Lung (tissue), 12 donors: Measurements from ENCODE around the gene MAPKAPK2. TPM values are rescaled to one million over a fixed set of nuclear protein-coding genes. Genes with fewer than 3 reads are reported as not detected.
A peak's percentile ranks its signal among the peaks of the same experiment; 100 is the strongest.

ENCODE experiments used
- ATAC-seq: fragments of 200-7000 bp; cut with Tn5 transposase; one replicate; pipeline ENCODE4 v1.9.1; 2020; ENCODE audit warnings: moderate number of reproducible peaks; ENCODE audit not compliant: insufficient read depth, low FRiP score
- DNase-seq, 3 donors: peaks; one replicate each; pipeline ENCODE4 v3.0.0-alpha.2; 2013 to 2017
- H3K27ac ChIP-seq, 2 donors: one replicate each; pipeline ENCODE4 v1.5.1; 2013; ENCODE audit warnings: mild to moderate bottlenecking in 2 of 2, moderate library complexity in 2 of 2, control low read depth in 1 of 2, inconsistent platforms in 1 of 2, low read depth in 1 of 2, low read length in 1 of 2
- H3K27me3 ChIP-seq, 3 donors: one replicate each; pipeline ENCODE4 v1.5.1; 2013; ENCODE audit warnings: low read length in 2 of 3; ENCODE audit not compliant: control insufficient read depth in 3 of 3, insufficient read depth in 3 of 3
- H3K36me3 ChIP-seq, 4 donors: one replicate each; pipeline ENCODE4 v1.5.1; 2013; ENCODE audit warnings: low read length in 4 of 4, mild to moderate bottlenecking in 1 of 4, moderate library complexity in 1 of 4; ENCODE audit not compliant: control insufficient read depth in 4 of 4, insufficient read depth in 4 of 4
- H3K4me1 ChIP-seq, 5 donors: one replicate each; pipeline ENCODE4 v1.5.1; 2013; ENCODE audit warnings: low read length in 5 of 5, mild to moderate bottlenecking in 2 of 5, moderate library complexity in 1 of 5; ENCODE audit not compliant: control insufficient read depth in 5 of 5, insufficient read depth in 5 of 5
- H3K4me3 ChIP-seq: one replicate; pipeline ENCODE4 v1.5.1; 2013; ENCODE audit warnings: mild to moderate bottlenecking, control low read depth, moderate library complexity
- H3K9ac ChIP-seq, 2 donors: one replicate each; pipeline ENCODE4 v1.5.1; 2013; ENCODE audit warnings: low read length in 2 of 2, control low read depth in 1 of 2; ENCODE audit not compliant: insufficient read depth in 1 of 2
- H3K9me3 ChIP-seq, 4 donors: one replicate each; pipeline ENCODE4 v1.5.1; 2013; ENCODE audit warnings: low read length in 3 of 4, mild to moderate bottlenecking in 1 of 4, moderate library complexity in 1 of 4; ENCODE audit not compliant: control insufficient read depth in 4 of 4, insufficient read depth in 3 of 4
- CTCF ChIP-seq: IDR thresholded peaks from 2 replicates; pipeline ENCODE4 v1.5.1; 2012; ENCODE audit warnings: mild to moderate bottlenecking; ENCODE audit errors: control extremely low read depth, extremely low read depth
- WGBS, 2 donors: extraction: QIAGEN DNeasy Blood & Tissue Kit; methylation state at CpG; one replicate each; pipeline ENCODE4 v1.1.7; 2013; 5-methylcytosine and 5-hydroxymethylcytosine counted together
- polyA plus RNA-seq, 2 donors: library from polyadenylated mRNA; stranded (reverse); fragments of 200-250 nt; gene quantifications; one replicate each; pipeline ENCODE4 v1.2.1, GENCODE V29; 2013
- total RNA-seq, 2 donors: library from RNA; depleted of rRNA in 1 of 2; stranded (reverse); fragments of >200 nt in 1 of 2; gene quantifications; one replicate each; pipeline ENCODE4 v1.2.1, GENCODE V29; 2014 to 2021
- donor health status: control.
- donor health status: control.
- donor health status: Bipolar disorder and iron deficiency.
- donor health status: healthy.
- donor health status: DM: yes; HTN: yes; CAD: no.

MAPKAPK2 gene
- total and polyA plus RNA-seq, 4 donors, result 35.8 to 116 (median 75.1) TPM

- Histone ChIP-seq H3K9ac (no peak overlapping the region), H3K36me3 (no peaks in the 10 kb centered on the region), H3K4me1 (peaks cover 0 to 54% (median 4%) of the 10 kb centered on the region in 5 donors), H3K9me3 (no peaks in the 10 kb centered on the region), H3K4me3 (no peak overlapping the region), H3K27me3 (no peaks in the 10 kb centered on the region), H3K27ac (peak overlapping the region; percentile 71 to 90)
- ATAC-seq, result no peak
- DNase-seq, result no peak
- WGBS, 2 donors, result 75 to 76% methylated on average over 4 of the region's 4 CpGs
- TF ChIP-seq CTCF, result no peak
Measured at GRCh38 chr1:206723462-206723804, 38.7 kb downstream of the MAPKAPK2 start.

GRCh38 chr1:206723805-206724472 is 39.2 kb downstream of the MAPKAPK2 start:
- peaks cover 0 to 1% (median 0%) of the 10 kb centered on the region in 4 donors for H3K36me3 ChIP-seq
- no peaks in the 10 kb centered on the region for H3K27me3 ChIP-seq
- WGBS, 2 donors, result 26 to 47% methylated on average over 12 of the region's 12 CpGs
- H3K27ac ChIP-seq, result peak overlapping the region; percentile 71 to 90
- H3K9me3 ChIP-seq, result no peaks in the 10 kb centered on the region
- DNase-seq (peak in 2 of 3 donors; percentile 41 to 53), ATAC-seq (peak; percentile 58)
- H3K4me1 ChIP-seq, result peaks cover 0 to 54% (median 4%) of the 10 kb centered on the region in 5 donors
- no peak overlapping the region for H3K9ac ChIP-seq
- TF ChIP-seq CTCF, result no peak
- H3K4me3 ChIP-seq, result no peak overlapping the region

GRCh38 chr1:206725109-206725963 is 40.6 kb downstream of the MAPKAPK2 start:
- Histone ChIP-seq H3K9ac (no peak overlapping the region), H3K4me1 (peaks cover 0 to 41% (median 4%) of the 10 kb centered on the region in 5 donors), H3K4me3 (no peak overlapping the region), H3K27me3 (no peaks in the 10 kb centered on the region), H3K36me3 (peaks cover 6 to 14% (median 9%) of the 10 kb centered on the region in 4 donors), H3K27ac (peak overlapping the region; percentile 29 to 49), H3K9me3 (no peaks in the 10 kb centered on the region)
- peak in 2 of 3 donors; percentile 48 to 50 for DNase-seq
- no peak for ATAC-seq
- WGBS, 2 donors, result 56 to 74% methylated on average over 9 of the region's 9 CpGs
- TF ChIP-seq CTCF, result peak; percentile 17
